ENCODE results near the gene HBZ. TPM values are rescaled to one million over a fixed set of nuclear protein-coding genes. Genes with fewer than 3 reads are reported as not detected.
A peak's percentile ranks its signal among the peaks of the same experiment; 100 is the strongest.
"Not testable (repeated sequence)": the region's sequence is repeated elsewhere in the genome, so short reads cannot be mapped to it uniquely, and the experiment has no call there.

The HBZ gene
- total and polyA plus RNA-seq, 8 donors, result 0.52 to 8.7 (median 4.2) TPM; not detected in 2

DNA sequence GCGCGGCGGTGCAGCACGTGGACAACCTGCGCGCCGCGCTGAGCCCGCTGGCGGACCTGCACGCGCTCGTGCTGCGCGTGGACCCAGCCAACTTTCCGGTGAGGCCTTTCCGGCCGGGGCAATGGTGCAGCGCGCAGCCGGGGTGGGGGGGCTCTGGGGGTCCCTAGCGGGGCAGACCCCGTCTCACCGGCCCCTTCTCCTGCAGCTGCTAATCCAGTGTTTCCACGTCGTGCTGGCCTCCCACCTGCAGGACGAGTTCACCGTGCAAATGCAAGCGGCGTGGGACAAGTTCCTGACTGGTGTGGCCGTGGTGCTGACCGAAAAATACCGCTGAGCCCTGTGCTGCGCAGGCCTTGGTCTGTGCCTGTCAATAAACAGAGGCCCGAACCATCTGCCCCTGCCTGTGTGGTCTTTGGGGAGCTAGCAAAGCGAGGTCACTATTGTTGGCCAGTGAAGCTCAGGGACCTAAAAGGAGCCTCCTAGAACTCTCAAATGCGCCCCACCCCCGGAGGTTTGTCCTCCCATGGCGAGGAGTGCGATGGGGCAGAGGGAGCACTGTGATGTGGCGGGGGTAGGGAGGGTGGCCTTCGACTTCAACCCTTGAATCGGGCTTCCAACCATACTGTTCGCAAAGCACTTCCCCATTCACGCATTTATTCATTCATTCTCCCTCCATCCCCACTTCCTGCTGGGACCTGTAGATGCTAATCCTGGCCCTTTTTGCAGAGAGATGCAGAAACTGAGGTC lies 14.1 kb downstream of the HBZ start:
- no peak overlapping the region for H3K27ac ChIP-seq
- H3K27me3 ChIP-seq, result peaks cover 47 to 82% of the 10 kb centered on the region in 2 donors
- TF ChIP-seq, protein P1, sequence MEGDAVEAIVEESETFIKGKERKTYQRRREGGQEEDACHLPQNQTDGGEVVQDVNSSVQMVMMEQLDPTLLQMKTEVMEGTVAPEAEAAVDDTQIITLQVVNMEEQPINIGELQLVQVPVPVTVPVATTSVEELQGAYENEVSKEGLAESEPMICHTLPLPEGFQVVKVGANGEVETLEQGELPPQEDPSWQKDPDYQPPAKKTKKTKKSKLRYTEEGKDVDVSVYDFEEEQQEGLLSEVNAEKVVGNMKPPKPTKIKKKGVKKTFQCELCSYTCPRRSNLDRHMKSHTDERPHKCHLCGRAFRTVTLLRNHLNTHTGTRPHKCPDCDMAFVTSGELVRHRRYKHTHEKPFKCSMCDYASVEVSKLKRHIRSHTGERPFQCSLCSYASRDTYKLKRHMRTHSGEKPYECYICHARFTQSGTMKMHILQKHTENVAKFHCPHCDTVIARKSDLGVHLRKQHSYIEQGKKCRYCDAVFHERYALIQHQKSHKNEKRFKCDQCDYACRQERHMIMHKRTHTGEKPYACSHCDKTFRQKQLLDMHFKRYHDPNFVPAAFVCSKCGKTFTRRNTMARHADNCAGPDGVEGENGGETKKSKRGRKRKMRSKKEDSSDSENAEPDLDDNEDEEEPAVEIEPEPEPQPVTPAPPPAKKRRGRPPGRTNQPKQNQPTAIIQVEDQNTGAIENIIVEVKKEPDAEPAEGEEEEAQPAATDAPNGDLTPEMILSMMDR (IDR thresholded peaks at IDR 0.05), result no peak
- H3K9me3 ChIP-seq, result no peaks in the 10 kb centered on the region
- peaks cover 10 to 21% of the 10 kb centered on the region in 2 donors for H3K4me1 ChIP-seq
- intact Hi-C loops (cut with DNase I), result no loop called here
- H3K4me3 ChIP-seq, result no peak overlapping the region
- DNase-seq (no peak), ATAC-seq (no peak)
- H3K36me3 ChIP-seq, result no peaks in the 10 kb centered on the region

DNA sequence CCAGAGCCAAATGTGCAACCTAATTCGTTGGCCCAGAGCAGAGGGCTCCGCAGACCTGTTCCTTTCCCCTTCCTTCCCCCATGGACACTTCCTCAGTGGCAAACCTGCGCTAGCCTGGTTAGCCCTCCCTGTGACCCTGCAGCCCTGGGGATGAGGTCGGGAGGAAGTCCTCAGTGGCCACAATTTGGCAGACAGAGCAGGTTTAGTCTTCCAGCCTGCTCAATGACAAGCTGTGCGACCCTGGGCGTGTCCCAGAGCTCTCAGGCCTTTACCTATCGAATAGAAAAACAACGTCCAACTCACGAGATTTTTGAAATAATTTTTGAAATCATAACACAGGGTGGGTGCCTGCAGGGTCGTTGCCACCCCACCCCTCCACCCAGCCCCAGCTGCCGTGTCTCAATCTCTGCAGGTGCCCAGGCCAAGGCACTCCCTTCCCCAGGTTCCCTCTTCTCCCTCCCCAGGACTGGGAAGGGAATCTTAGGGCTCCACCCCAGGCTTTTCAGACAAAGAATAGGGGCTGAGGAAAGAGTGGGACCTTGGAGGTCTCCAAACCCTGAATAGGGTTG lies 14.8 kb downstream of the HBZ start:
- Histone ChIP-seq H3K4me3 (no peak overlapping the region), H3K9me3 (no peaks in the 10 kb centered on the region), H3K27ac (no peak overlapping the region), H3K4me1 (peaks cover 10 to 21% of the 10 kb centered on the region in 2 donors), H3K27me3 (peaks cover 50 to 82% of the 10 kb centered on the region in 2 donors), H3K36me3 (no peaks in the 10 kb centered on the region)
- DNase-seq (peak in 1 of 4 donors; percentile 14), ATAC-seq (no peak)
- TF ChIP-seq, protein P1 (IDR thresholded peaks at IDR 0.05), result no peak
- intact Hi-C loops (cut with DNase I), result no loop called here

DNA sequence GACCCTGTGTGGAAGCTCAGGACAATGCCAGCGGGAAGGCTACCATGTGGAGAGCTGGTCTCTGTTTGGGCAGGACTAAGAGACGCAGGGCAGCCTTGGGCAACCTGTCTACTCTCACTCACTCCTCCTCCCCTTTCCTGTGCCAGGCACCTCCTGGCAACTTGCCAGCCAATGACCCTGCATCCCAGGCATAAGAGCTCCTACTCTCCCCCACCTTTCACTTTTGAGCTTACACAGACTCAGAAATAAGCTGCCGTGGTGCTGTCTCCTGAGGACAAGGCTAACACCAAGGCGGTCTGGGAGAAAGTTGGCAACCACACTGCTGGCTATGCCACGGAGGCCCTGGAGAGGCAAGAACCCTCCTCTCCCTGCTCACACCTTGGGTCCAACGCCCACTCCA lies 16.0 kb downstream of the HBZ start:
- peaks cover 53 to 79% of the 10 kb centered on the region in 2 donors for H3K27me3 ChIP-seq
- no peak overlapping the region for H3K4me3 ChIP-seq
- intact Hi-C loops (cut with DNase I), result no loop called here
- TF ChIP-seq, protein P1 (IDR thresholded peaks at IDR 0.05), result no peak
- H3K9me3 ChIP-seq, result no peaks in the 10 kb centered on the region
- no peak overlapping the region for H3K27ac ChIP-seq
- DNase-seq (peak in 1 of 4 donors; percentile 34), ATAC-seq (no peak)
- H3K36me3 ChIP-seq, result no peaks in the 10 kb centered on the region
- peaks cover 10 to 21% of the 10 kb centered on the region in 2 donors for H3K4me1 ChIP-seq

DNA sequence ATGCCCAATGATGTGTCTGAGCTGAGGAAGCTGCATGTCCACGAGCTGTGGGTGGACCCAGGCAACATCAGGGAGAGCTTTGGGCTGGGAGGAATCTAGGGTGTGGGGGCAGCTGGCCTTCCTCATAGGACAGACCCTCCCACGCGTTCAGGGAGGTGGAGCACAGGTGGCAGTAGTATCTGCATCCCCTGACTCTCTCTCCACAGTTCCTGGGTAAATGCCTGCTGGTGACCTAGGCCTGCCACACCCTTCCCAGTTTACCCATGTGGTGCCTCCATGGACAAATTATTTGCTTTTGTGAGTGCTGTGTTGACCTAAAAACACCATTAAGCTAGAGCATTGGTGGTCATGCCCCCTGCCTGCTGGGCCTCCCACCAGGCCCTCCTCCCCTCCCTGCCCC lies 16.6 kb downstream of the HBZ start:
- no peak overlapping the region for H3K27ac ChIP-seq
- no peaks in the 10 kb centered on the region for H3K36me3 ChIP-seq
- peaks cover 53 to 83% of the 10 kb centered on the region in 2 donors for H3K27me3 ChIP-seq
- H3K9me3 ChIP-seq, result no peaks in the 10 kb centered on the region
- H3K4me3 ChIP-seq, result no peak overlapping the region
- peaks cover 10 to 21% of the 10 kb centered on the region in 2 donors for H3K4me1 ChIP-seq
- TF ChIP-seq, protein P1 (IDR thresholded peaks at IDR 0.05), result no peak
- intact Hi-C loops (cut with DNase I), result no loop called here
- DNase-seq (peak in 1 of 4 donors; percentile 6), ATAC-seq (no peak)

DNA sequence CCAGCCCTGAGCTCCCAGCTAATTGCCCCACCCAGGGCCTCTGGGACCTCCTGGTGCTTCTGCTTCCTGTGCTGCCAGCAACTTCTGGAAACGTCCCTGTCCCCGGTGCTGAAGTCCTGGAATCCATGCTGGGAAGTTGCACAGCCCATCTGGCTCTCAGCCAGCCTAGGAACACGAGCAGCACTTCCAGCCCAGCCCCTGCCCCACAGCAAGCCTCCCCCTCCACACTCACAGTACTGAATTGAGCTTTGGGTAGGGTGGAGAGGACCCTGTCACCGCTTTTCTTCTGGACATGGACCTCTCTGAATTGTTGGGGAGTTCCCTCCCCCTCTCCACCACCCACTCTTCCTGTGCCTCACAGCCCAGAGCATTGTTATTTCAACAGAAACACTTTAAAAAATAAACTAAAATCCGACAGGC lies 17.7 kb downstream of the HBZ start:
- H3K36me3 ChIP-seq; H3K9me3 ChIP-seq; H3K27ac ChIP-seq; H3K4me3 ChIP-seq; intact Hi-C loops (cut with DNase I): not testable (repeated sequence)
- peaks cover 58 to 91% of the 10 kb centered on the region in 2 donors for H3K27me3 ChIP-seq
- peaks cover 8 to 19% of the 10 kb centered on the region in 2 donors for H3K4me1 ChIP-seq
- ATAC-seq (peak; percentile 72), DNase-seq (peak in 1 of 4 donors; percentile 26)
